Type B pancreatic cell (in vitro differentiated cells): ENCODE results near the gene BRD1. TPM values are rescaled to one million over a fixed set of nuclear protein-coding genes. Genes with fewer than 3 reads are reported as not detected.

Experiments used
- DNase-seq: peaks from one replicate; pipeline ENCODE4 v3.0.0; 2021; ENCODE audit warnings: mixed read lengths; ENCODE audit not compliant: unreplicated experiment; ENCODE audit errors: extremely low spot score
- H3K27ac Mint-ChIP-seq: 2 replicates; pipeline ENCODE4 v1.8.0; 2021; ENCODE audit warnings: mild to moderate bottlenecking, mixed read lengths
- H3K27me3 Mint-ChIP-seq: 2 replicates; pipeline ENCODE4 v1.8.0; 2021; ENCODE audit warnings: mixed read lengths
- H3K36me3 Mint-ChIP-seq: 2 replicates; pipeline ENCODE4 v1.8.0; 2021; ENCODE audit warnings: mixed read lengths
- H3K4me1 Mint-ChIP-seq: one replicate; pipeline ENCODE4 v1.8.0; 2021; ENCODE audit warnings: mixed read lengths; ENCODE audit not compliant: unreplicated experiment
- H3K4me3 Mint-ChIP-seq: 2 replicates; pipeline ENCODE4 v1.8.0; 2021; ENCODE audit warnings: mild to moderate bottlenecking, mixed read lengths
- H3K9me3 Mint-ChIP-seq: 2 replicates; pipeline ENCODE4 v1.8.0; 2021; ENCODE audit warnings: mixed read lengths
- CTCF ChIP-seq: fragments of 200-600 bp; sonication (generic); conservative IDR thresholded peaks from 2 replicates; pipeline ENCODE4 v1.5.0; 2021; ENCODE audit warnings: antibody characterized with exemption, mild to moderate bottlenecking
- total RNA-seq: library from RNA; stranded (reverse); gene quantifications from 2 replicates; pipeline ENCODE4 v1.2.1, GENCODE V29; 2021; ENCODE audit warnings: low replicate concordance

BRD1 gene
- total RNA-seq, 1 donor from 2014 or later = 53.0 TPM

GRCh38 chr22:49725516-49725915 is 102.2 kb downstream of the BRD1 start:
- H3K27ac Mint-ChIP-seq = no peak overlapping the region
- no peak overlapping the region for H3K4me3 Mint-ChIP-seq
- no peak for TF ChIP-seq CTCF
- no peaks in the 10 kb centered on the region for H3K4me1 Mint-ChIP-seq
- DNase-seq = peak; percentile 58
- H3K9me3 Mint-ChIP-seq = no peaks in the 10 kb centered on the region
- H3K36me3 Mint-ChIP-seq = no peaks in the 10 kb centered on the region
- peaks cover 78% of the 10 kb centered on the region for H3K27me3 Mint-ChIP-seq

GRCh38 chr22:49724893-49725489 is 102.7 kb downstream of the BRD1 start:
- TF ChIP-seq CTCF = peak; percentile 88
- peaks cover 74% of the 10 kb centered on the region for H3K27me3 Mint-ChIP-seq

GRCh38 chr22:49724030-49724892 is 103.4 kb downstream of the BRD1 start:
- peak; percentile 70 for DNase-seq
- no peaks in the 10 kb centered on the region for H3K4me1 Mint-ChIP-seq
- peaks cover 75% of the 10 kb centered on the region for H3K27me3 Mint-ChIP-seq
- no peak overlapping the region for H3K27ac Mint-ChIP-seq
- no peaks in the 10 kb centered on the region for H3K36me3 Mint-ChIP-seq
- H3K9me3 Mint-ChIP-seq = no peaks in the 10 kb centered on the region
- peak overlapping the region; percentile 31 for H3K4me3 Mint-ChIP-seq
- no peak for TF ChIP-seq CTCF

More at GRCh38 chr22:49724893-49725489, 102.7 kb downstream of the BRD1 start:
- Mint-ChIP-seq H3K36me3 (no peaks in the 10 kb centered on the region), H3K27ac (no peak overlapping the region), H3K4me1 (no peaks in the 10 kb centered on the region), H3K9me3 (no peaks in the 10 kb centered on the region), H3K4me3 (no peak overlapping the region)
- DNase-seq = peak; percentile 78

GRCh38 chr22:49723478-49724029 is 104.1 kb downstream of the BRD1 start:
- Mint-ChIP-seq H3K4me1 (no peaks in the 10 kb centered on the region), H3K36me3 (no peaks in the 10 kb centered on the region), H3K27me3 (peaks cover 75% of the 10 kb centered on the region), H3K4me3 (peak overlapping the region; percentile 31), H3K9me3 (no peaks in the 10 kb centered on the region), H3K27ac (no peak overlapping the region)
- peak; percentile 58 for DNase-seq
- TF ChIP-seq CTCF = no peak

Other genes with a start within 250 kb of the BRD1 start
- 25.5 and 29.1 TPM in 2 replicates for gene ZBED4, start 26.0 kb upstream of the BRD1 start, total RNA-seq
- gene ALG12, start 90.6 kb upstream of the BRD1 start, total RNA-seq = 30.0 and 37.6 TPM in 2 replicates
- 45.2 and 55.8 TPM in 2 replicates for gene CRELD2, start 90.8 kb upstream of the BRD1 start, total RNA-seq
- gene PIM3, start 132.9 kb upstream of the BRD1 start, total RNA-seq = 36.7 and 58.6 TPM in 2 replicates
- gene IL17REL, start 184.9 kb upstream of the BRD1 start, total RNA-seq = 0.10 TPM in 1 of 2 replicates, not detected in the other
- not detected in 2 replicates for gene TTLL8, start 230.4 kb upstream of the BRD1 start, total RNA-seq